GM12878 (cell line): Measurements from ENCODE around the gene MBNL1. TPM values are rescaled to one million over a fixed set of nuclear protein-coding genes. Genes with fewer than 3 reads are reported as not detected.

Source experiments
- BCL11A ChIP-seq: IDR thresholded peaks from 2 replicates; pipeline ENCODE4 v1.6.1; 2011; ENCODE audit warnings: low read depth, low read length
- CBX5 ChIP-seq: sonication (generic); IDR thresholded peaks from 2 replicates; pipeline ENCODE4 v1.6.1; 2016; ENCODE audit warnings: low read depth, moderate library complexity, mild to moderate bottlenecking, inconsistent platforms
- E4F1 ChIP-seq: fragments of 450-650 bp; IDR thresholded peaks from 2 replicates; pipeline ENCODE4 v1.6.1; 2018; ENCODE audit warnings: borderline replicate concordance, mild to moderate bottlenecking; ENCODE audit not compliant: partially characterized antibody
- EED ChIP-seq: sonication (generic); IDR thresholded peaks from 2 replicates; pipeline ENCODE4 v1.6.1; 2016; ENCODE audit warnings: antibody characterized with exemption, low read depth
- EGR1 ChIP-seq, 2 experiments: IDR thresholded peaks; 1 replicate in 1 of 2; 2 replicates in 1 of 2; pipeline ENCODE4 v1.6.1; 2011 to 2012; ENCODE audit warnings: low read depth in 2 of 2, low read length in 2 of 2, borderline replicate concordance in 1 of 2, mild to moderate bottlenecking in 1 of 2, moderate library complexity in 1 of 2
- FOXM1 ChIP-seq: IDR thresholded peaks from 2 replicates; pipeline ENCODE4 v1.6.1; 2012; ENCODE audit warnings: low read depth, mild to moderate bottlenecking, inconsistent platforms, low read length, moderate library complexity
- IRF4 ChIP-seq: IDR thresholded peaks from 2 replicates; pipeline ENCODE4 v1.6.1; 2011; ENCODE audit warnings: low read depth, low read length
- IRF5 ChIP-seq: fragments of 450-650 bp; IDR thresholded peaks from 2 replicates; pipeline ENCODE4 v1.6.1; 2017; ENCODE audit warnings: borderline replicate concordance
- MEF2A ChIP-seq: IDR thresholded peaks from 2 replicates; pipeline ENCODE4 v1.6.1; 2011; ENCODE audit warnings: low read depth, mild to moderate bottlenecking, low read length, moderate library complexity; ENCODE audit not compliant: insufficient read depth
- MXI1 ChIP-seq: fragments of 150-350 bp; IDR thresholded peaks from 2 replicates; pipeline ENCODE4 v1.6.1; 2011; ENCODE audit warnings: low read depth, mild to moderate bottlenecking, inconsistent platforms, low read length, improper control_type of control experiment
- MYB ChIP-seq: fragments of 150-350 bp; IDR thresholded peaks from 2 replicates; pipeline ENCODE4 v1.6.1; 2014; ENCODE audit warnings: mild to moderate bottlenecking, low read depth, low read length, borderline replicate concordance
- NFYA ChIP-seq: IDR thresholded peaks from 2 replicates; pipeline ENCODE4 v1.6.1; 2011; ENCODE audit warnings: low read depth, mild to moderate bottlenecking, low read length, improper control_type of control experiment, borderline replicate concordance
- PAX5 ChIP-seq: IDR thresholded peaks from 2 replicates; pipeline ENCODE4 v1.6.1; 2011; ENCODE audit warnings: low read depth, low read length, borderline replicate concordance
- SMC3 ChIP-seq: IDR thresholded peaks from 2 replicates; pipeline ENCODE4 v1.6.1; 2011; ENCODE audit warnings: low read length, improper control_type of control experiment, borderline replicate concordance
- SP1 ChIP-seq: IDR thresholded peaks from one replicate; pipeline ENCODE4 v1.6.1; 2011; ENCODE audit warnings: low read depth, low read length
- SPI1 ChIP-seq: IDR thresholded peaks from 2 replicates; pipeline ENCODE4 v1.6.1; 2011; ENCODE audit warnings: low read depth, mild to moderate bottlenecking, low read length, moderate library complexity, borderline replicate concordance; ENCODE audit not compliant: insufficient read depth
- ZBTB11 ChIP-seq: fragments of 450-650 bp; formaldehyde crosslinking; IDR thresholded peaks from 2 replicates; pipeline ENCODE4 v1.5.0; 2022; ENCODE audit warnings: mild to moderate bottlenecking, missing genetic modification characterization
- ZNF622 ChIP-seq: fragments of 450-650 bp; IDR thresholded peaks from 2 replicates; pipeline ENCODE4 v1.6.1; 2017; ENCODE audit warnings: mild to moderate bottlenecking, inconsistent platforms
- polyA plus RNA-seq, 11 experiments: library from polyadenylated mRNA; depleted of rRNA in 4 of 11; unstranded in 6 of 11; stranded (reverse) in 5 of 11; fragments of >200 nt; fragmentation: Nextera tagmentation in 4 of 11; fragmentation: Illumina TruSeq in 1 of 11; extraction: Ambion mirVana in 4 of 11; extraction: Trizol in 1 of 11; gene quantifications; 1 replicate in 1 of 11; 2 replicates in 10 of 11; pipeline versions ENCODE4 v1.2.1 to v1.2.3, GENCODE V29; 2011 to 2016; ENCODE audit warnings: inconsistent platforms in 2 of 11, missing spikeins in 2 of 11, low read depth in 1 of 11
- total RNA-seq, 4 experiments: library from RNA; depleted of rRNA in 3 of 4; stranded (reverse); fragments of >200 nt in 3 of 4; fragmentation: Illumina TruSeq in 1 of 4; extraction: Trizol in 1 of 4; gene quantifications; 2 replicates each; pipeline versions ENCODE4 v1.2.1 to v1.2.3, GENCODE V29; 2013 to 2021
- TF ChIP-seq, protein P1 (sequence below): fragments of 450-650 bp; IDR thresholded peaks from 2 replicates; pipeline ENCODE4 v1.6.1; 2014; ENCODE audit warnings: mild to moderate bottlenecking
- TF ChIP-seq, protein P2 (sequence below): IDR thresholded peaks from 2 replicates; pipeline ENCODE4 v1.6.1; 2011; ENCODE audit warnings: low read depth, mild to moderate bottlenecking, low read length, moderate library complexity, borderline replicate concordance; ENCODE audit errors: extremely low read depth
- TF ChIP-seq, protein P3 (sequence below): IDR thresholded peaks from 2 replicates; pipeline ENCODE4 v1.6.1; 2012; ENCODE audit warnings: low read depth, low read length, improper control_type of control experiment

The MBNL1 gene
- total and polyA plus RNA-seq, 10 of the 15 experiments (the other 5 are each of a cell fraction or from before 2014, with no cell fraction given) = 59.6 to 337 (median 143) TPM

GRCh38 chr3:152511904-152512303, 243.2 kb downstream of the MBNL1 start (continued):
- TF ChIP-seq E4F1 (no peak), SPI1 (peak; percentile 58), ZBTB11 (CRISPR knock-in tag) (no peak), SP1 (no peak), MXI1 (no peak), MEF2A (peak; percentile 51; the same call in 1 of the 2 replicates), BCL11A (peak; percentile 80), CBX5 (peak; percentile 58), PAX5 (peak; percentile 49; the same call in 1 of the 2 replicates), EED (peak; percentile 65; the same call in 1 of the 2 replicates), SMC3 (no peak), NFYA (no peak), ZNF622 (no peak), IRF4 (peak; percentile 65), IRF5 (no peak), EGR1 (IDR thresholded peaks at IDR 0.05; ENCODE audit: borderline replicate concordance in 1 of 2, low read depth in 2 of 2, low read length in 2 of 2) (no peak), FOXM1 (no peak; the same call in 1 of the 2 replicates), MYB (no peak)
- TF ChIP-seq, protein P1, sequence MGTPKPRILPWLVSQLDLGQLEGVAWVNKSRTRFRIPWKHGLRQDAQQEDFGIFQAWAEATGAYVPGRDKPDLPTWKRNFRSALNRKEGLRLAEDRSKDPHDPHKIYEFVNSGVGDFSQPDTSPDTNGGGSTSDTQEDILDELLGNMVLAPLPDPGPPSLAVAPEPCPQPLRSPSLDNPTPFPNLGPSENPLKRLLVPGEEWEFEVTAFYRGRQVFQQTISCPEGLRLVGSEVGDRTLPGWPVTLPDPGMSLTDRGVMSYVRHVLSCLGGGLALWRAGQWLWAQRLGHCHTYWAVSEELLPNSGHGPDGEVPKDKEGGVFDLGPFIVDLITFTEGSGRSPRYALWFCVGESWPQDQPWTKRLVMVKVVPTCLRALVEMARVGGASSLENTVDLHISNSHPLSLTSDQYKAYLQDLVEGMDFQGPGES = no peak
- TF ChIP-seq, protein P2, sequence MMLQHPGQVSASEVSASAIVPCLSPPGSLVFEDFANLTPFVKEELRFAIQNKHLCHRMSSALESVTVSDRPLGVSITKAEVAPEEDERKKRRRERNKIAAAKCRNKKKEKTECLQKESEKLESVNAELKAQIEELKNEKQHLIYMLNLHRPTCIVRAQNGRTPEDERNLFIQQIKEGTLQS = no peak
- TF ChIP-seq, protein P3, sequence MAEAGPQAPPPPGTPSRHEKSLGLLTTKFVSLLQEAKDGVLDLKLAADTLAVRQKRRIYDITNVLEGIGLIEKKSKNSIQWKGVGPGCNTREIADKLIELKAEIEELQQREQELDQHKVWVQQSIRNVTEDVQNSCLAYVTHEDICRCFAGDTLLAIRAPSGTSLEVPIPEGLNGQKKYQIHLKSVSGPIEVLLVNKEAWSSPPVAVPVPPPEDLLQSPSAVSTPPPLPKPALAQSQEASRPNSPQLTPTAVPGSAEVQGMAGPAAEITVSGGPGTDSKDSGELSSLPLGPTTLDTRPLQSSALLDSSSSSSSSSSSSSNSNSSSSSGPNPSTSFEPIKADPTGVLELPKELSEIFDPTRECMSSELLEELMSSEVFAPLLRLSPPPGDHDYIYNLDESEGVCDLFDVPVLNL = no peak
